Measurements from ENCODE around the gene KRTAP10-8.
"Not testable (repeated sequence)": the region's sequence is repeated elsewhere in the genome, so short reads cannot be mapped to it uniquely, and the experiment has no call there.

The KRTAP10-8 gene

DNA sequence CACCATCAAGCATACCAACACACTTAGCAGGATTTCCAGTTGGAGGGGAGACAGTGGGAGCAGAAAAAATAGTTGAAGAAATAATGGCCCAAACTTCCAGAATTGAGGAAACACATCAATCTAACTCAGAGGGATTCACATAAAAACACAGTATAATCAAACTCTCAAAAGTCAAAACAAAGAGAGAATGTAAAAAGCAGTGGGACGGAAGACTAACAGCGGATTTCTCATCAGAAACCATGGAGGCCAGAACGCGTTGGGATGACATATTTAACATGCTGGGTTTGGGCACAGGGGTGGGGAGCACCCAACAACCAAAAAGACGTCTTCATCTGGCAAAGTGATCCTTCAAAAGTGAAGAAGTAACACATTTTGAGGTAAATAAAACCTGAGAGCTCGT is 8.0 kb downstream of the KRTAP10-8 start:
- Mint-ChIP-seq H3K27me3 (no peaks in the 10 kb centered on the region), H3K27ac (ENCODE audit: low read depth) (peak overlapping the region; percentile 95), H3K4me3 (peak overlapping the region; percentile 67), H3K4me1 (peaks cover 68% of the 10 kb centered on the region), H3K9me3 (peaks cover 47% of the 10 kb centered on the region), H3K36me3 (ENCODE audit: insufficient read depth) (peaks cover 10% of the 10 kb centered on the region)
- no peak for ATAC-seq (replicated peaks; ENCODE audit: extremely low read depth, poor library complexity, severe bottlenecking)
- no peak for DNase-seq (ENCODE audit: low spot score in 2 of 2)

- Mint-ChIP-seq H3K9me3 (peaks cover 47% of the 10 kb centered on the region), H3K36me3 (ENCODE audit: insufficient read depth) (peaks cover 10% of the 10 kb centered on the region), H3K27ac (ENCODE audit: low read depth) (no peak overlapping the region), H3K4me1 (peaks cover 66% of the 10 kb centered on the region), H3K4me3 (no peak overlapping the region), H3K27me3 (no peaks in the 10 kb centered on the region)
- ATAC-seq (replicated peaks; ENCODE audit: extremely low read depth, poor library complexity, severe bottlenecking): no peak
- DNase-seq (ENCODE audit: low spot score in 2 of 2): no peak
Measured at GRCh38 chr21:44623575-44623974, 11.7 kb downstream of the KRTAP10-8 start.

GRCh38 chr21:44625756-44626155 is 13.9 kb downstream of the KRTAP10-8 start:
- Mint-ChIP-seq H3K4me1 (peaks cover 60% of the 10 kb centered on the region), H3K27me3 (no peaks in the 10 kb centered on the region), H3K36me3 (ENCODE audit: insufficient read depth) (peaks cover 5% of the 10 kb centered on the region), H3K4me3 (peak overlapping the region; percentile 32), H3K27ac (ENCODE audit: low read depth) (peak overlapping the region; percentile 75), H3K9me3 (peaks cover 41% of the 10 kb centered on the region)
- ATAC-seq (replicated peaks; ENCODE audit: extremely low read depth, poor library complexity, severe bottlenecking) (no peak), DNase-seq (ENCODE audit: low spot score in 2 of 2) (no peak)

DNA sequence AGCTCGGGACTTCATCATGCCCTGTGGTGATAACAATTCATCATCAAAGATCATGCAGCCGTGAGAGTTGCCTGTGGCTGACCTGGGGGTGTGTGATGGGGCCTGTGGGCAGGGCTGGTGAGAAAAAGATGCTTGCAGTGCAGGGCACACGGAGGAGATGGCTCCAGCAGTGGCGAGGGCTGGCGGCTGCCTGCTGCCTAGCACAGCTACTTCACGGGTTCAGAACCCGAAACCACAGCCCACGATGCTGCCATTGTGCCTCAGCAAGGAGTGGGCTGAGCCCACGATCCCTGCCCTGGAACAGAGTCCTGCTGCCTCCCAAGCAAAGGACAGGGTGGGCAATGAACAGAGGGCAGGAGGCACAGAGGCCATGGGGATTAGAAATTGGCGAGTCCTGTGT is 14.4 kb downstream of the KRTAP10-8 start:
- peak; percentile 94 for ATAC-seq (replicated peaks; ENCODE audit: extremely low read depth, poor library complexity, severe bottlenecking)
- Mint-ChIP-seq H3K36me3 (ENCODE audit: insufficient read depth) (peaks cover 5% of the 10 kb centered on the region), H3K27ac (ENCODE audit: low read depth) (peak overlapping the region; percentile 75), H3K9me3 (peaks cover 44% of the 10 kb centered on the region), H3K27me3 (no peaks in the 10 kb centered on the region), H3K4me3 (peak overlapping the region; percentile 32), H3K4me1 (peaks cover 63% of the 10 kb centered on the region)
- DNase-seq (ENCODE audit: low spot score in 2 of 2): peak in 1 of 2 donors; percentile 41

DNA sequence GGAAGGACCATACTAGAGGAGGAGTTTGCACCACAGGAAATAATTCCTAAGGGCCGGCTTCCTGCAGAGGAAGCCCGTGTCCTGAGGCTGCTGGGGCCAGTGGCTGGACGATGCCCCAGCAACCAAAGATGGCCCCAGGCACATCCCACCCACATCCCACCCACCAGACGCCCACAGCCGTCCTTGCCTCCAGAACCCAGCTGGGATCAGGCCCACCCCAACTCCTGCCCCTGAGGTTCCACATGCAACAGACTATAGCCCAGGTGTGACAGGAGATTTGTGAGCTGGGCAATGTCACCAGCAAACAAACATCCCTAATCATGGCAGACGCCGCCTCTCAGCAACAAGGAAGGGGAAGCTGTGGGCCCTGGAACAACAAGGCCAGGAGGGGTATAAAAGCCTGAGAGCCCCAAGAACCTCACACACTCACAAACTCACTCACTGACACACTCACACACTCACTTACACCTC is 14.8 kb downstream of the KRTAP10-8 start, which contains the start of gene KRTAP10-9:
Gene KRTAP10-9 (plus strand): TSS at position 421 of the 471 bp plus-strand sequence. CDS start 79 bp downstream, outside the sequence.
- peak within 1 kb of the TSS; percentile 91 for H3K27ac Mint-ChIP-seq (ENCODE audit: low read depth)
- no peaks in the 10 kb centered on the region for H3K27me3 Mint-ChIP-seq
- peaks cover 5% of the 10 kb centered on the region for H3K36me3 Mint-ChIP-seq (ENCODE audit: insufficient read depth)
- ATAC-seq (replicated peaks; ENCODE audit: extremely low read depth, poor library complexity, severe bottlenecking) (no peak), DNase-seq (ENCODE audit: low spot score in 2 of 2) (no peak)
- peaks cover 49% of the 10 kb centered on the region for H3K9me3 Mint-ChIP-seq
- H3K4me1 Mint-ChIP-seq: peaks cover 64% of the 10 kb centered on the region
- peak within 1 kb of the TSS; percentile 32 for H3K4me3 Mint-ChIP-seq

- peaks cover 52% of the 10 kb centered on the region for H3K9me3 Mint-ChIP-seq
- not testable (repeated sequence) for H3K36me3 Mint-ChIP-seq (ENCODE audit: insufficient read depth); DNase-seq (ENCODE audit: low spot score in 2 of 2); H3K27me3 Mint-ChIP-seq; ATAC-seq (replicated peaks; ENCODE audit: extremely low read depth, poor library complexity, severe bottlenecking)
- peak overlapping the region; percentile 9 for H3K4me3 Mint-ChIP-seq
- peak overlapping the region; percentile 91 for H3K27ac Mint-ChIP-seq (ENCODE audit: low read depth)
- H3K4me1 Mint-ChIP-seq: peaks cover 64% of the 10 kb centered on the region
Measured at GRCh38 chr21:44627181-44627822, 15.4 kb downstream of the KRTAP10-8 start.

- peaks cover 47% of the 10 kb centered on the region for H3K9me3 Mint-ChIP-seq
- H3K36me3 Mint-ChIP-seq (ENCODE audit: insufficient read depth); H3K4me3 Mint-ChIP-seq; H3K27me3 Mint-ChIP-seq; DNase-seq (ENCODE audit: low spot score in 2 of 2); ATAC-seq (replicated peaks; ENCODE audit: extremely low read depth, poor library complexity, severe bottlenecking): not testable (repeated sequence)
- H3K27ac Mint-ChIP-seq (ENCODE audit: low read depth): peak overlapping the region; percentile 91
- H3K4me1 Mint-ChIP-seq: peaks cover 64% of the 10 kb centered on the region
Measured at GRCh38 chr21:44627831-44628233, 16.0 kb downstream of the KRTAP10-8 start.

- Mint-ChIP-seq H3K27me3 (no peaks in the 10 kb centered on the region), H3K36me3 (ENCODE audit: insufficient read depth) (peaks cover 4% of the 10 kb centered on the region), H3K4me3 (peak overlapping the region; percentile 19), H3K27ac (ENCODE audit: low read depth) (peak overlapping the region; percentile 83), H3K4me1 (peaks cover 57% of the 10 kb centered on the region), H3K9me3 (peaks cover 43% of the 10 kb centered on the region)
- ATAC-seq (replicated peaks; ENCODE audit: extremely low read depth, poor library complexity, severe bottlenecking): no peak
- no peak for DNase-seq (ENCODE audit: low spot score in 2 of 2)
Measured at GRCh38 chr21:44628707-44629391, 17.0 kb downstream of the KRTAP10-8 start.

- H3K4me1 Mint-ChIP-seq: peaks cover 45% of the 10 kb centered on the region
- peak overlapping the region; percentile 19 for H3K4me3 Mint-ChIP-seq
- DNase-seq (ENCODE audit: low spot score in 2 of 2): no peak
- ATAC-seq (replicated peaks; ENCODE audit: extremely low read depth, poor library complexity, severe bottlenecking): no peak
- H3K27ac Mint-ChIP-seq (ENCODE audit: low read depth): peak overlapping the region; percentile 83
- peaks cover 34% of the 10 kb centered on the region for H3K9me3 Mint-ChIP-seq
- H3K27me3 Mint-ChIP-seq: no peaks in the 10 kb centered on the region
- peaks cover 5% of the 10 kb centered on the region for H3K36me3 Mint-ChIP-seq (ENCODE audit: insufficient read depth)
Measured at GRCh38 chr21:44630440-44630839, 18.6 kb downstream of the KRTAP10-8 start.

DNA sequence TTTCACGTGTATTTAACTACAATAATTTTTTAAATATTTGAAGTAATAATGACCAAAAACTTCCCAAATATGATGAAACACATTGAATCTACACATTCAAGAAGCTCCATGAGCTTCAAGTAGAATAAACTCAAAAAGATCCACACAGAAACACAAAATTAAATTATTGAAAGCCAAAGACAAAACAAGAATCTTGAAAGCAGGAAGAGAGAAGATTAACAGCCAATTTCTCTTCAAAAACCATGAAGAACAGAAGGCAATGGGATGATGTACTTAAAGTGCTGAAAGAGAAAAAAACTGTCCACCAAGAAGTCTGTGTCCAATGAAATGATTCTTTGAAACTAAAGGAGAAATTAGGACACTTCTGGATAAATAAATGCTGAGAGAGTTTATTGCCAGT is 20.2 kb downstream of the KRTAP10-8 start:
- Mint-ChIP-seq H3K36me3 (ENCODE audit: insufficient read depth) (peaks cover 5% of the 10 kb centered on the region), H3K4me3 (no peak overlapping the region), H3K9me3 (peaks cover 34% of the 10 kb centered on the region), H3K4me1 (peaks cover 30% of the 10 kb centered on the region), H3K27me3 (no peaks in the 10 kb centered on the region), H3K27ac (ENCODE audit: low read depth) (peak overlapping the region; percentile 83)
- ATAC-seq (replicated peaks; ENCODE audit: extremely low read depth, poor library complexity, severe bottlenecking): no peak
- DNase-seq (ENCODE audit: low spot score in 2 of 2): no peak

GRCh38 chr21:44636209-44637017 is 24.5 kb downstream of the KRTAP10-8 start:
- peaks cover 21% of the 10 kb centered on the region for H3K9me3 Mint-ChIP-seq
- H3K27ac Mint-ChIP-seq (ENCODE audit: low read depth): no peak overlapping the region
- peaks cover 6% of the 10 kb centered on the region for H3K4me1 Mint-ChIP-seq
- H3K27me3 Mint-ChIP-seq: no peaks in the 10 kb centered on the region
- DNase-seq (ENCODE audit: low spot score in 2 of 2) (peak in 1 of 2 donors; percentile 12), ATAC-seq (replicated peaks; ENCODE audit: extremely low read depth, poor library complexity, severe bottlenecking) (no peak)
- H3K4me3 Mint-ChIP-seq: no peak overlapping the region
- peaks cover 2% of the 10 kb centered on the region for H3K36me3 Mint-ChIP-seq (ENCODE audit: insufficient read depth)

DNA sequence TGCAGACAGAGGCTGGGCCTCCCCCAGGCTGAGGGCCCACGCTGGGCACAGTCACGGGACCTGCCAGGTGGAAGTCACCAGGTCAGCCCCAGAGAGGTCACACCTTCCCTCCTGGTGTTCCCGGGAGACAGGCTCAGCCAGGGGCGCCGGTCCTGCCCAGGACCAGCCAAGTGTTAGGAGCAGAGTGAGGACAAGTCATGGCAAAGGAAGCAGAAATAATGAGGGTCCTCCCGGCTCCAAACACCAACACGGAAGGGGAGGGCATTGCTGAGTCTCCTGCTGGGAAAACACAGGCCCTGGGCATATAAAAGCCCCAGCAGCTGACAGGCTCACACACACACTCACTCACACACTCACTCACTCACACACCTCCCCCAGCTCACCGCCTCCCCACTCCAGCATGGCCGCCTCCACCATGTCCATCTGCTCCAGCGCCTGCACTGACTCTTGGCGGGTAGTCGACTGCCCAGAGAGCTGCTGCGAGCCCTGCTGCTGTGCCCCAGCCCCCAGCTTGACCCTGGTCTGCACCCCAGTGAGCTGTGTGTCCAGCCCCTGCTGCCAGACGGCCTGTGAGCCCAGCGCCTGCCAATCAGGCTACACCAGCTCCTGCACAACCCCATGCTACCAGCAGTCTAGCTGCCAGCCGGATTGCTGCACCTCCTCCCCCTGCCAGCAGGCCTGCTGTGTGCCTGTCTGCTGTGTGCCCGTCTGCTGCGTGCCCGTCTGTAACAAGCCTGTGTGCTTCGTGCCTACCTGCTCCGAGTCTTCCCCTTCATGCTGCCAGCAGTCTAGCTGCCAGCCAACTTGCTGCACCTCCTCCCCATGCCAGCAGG is 25.4 kb downstream of the KRTAP10-8 start, which contains the start of gene KRTAP10-10:
Gene KRTAP10-10 (plus strand): TSS at position 339 of the 833 bp plus-strand sequence. CDS start 62 bp downstream, at position 401.
- Mint-ChIP-seq H3K36me3 (ENCODE audit: insufficient read depth) (peaks cover 2% of the 10 kb centered on the region), H3K9me3 (peaks cover 14% of the 10 kb centered on the region), H3K27ac (ENCODE audit: low read depth) (no peak within 1 kb of the TSS), H3K4me3 (no peak within 1 kb of the TSS), H3K4me1 (peaks cover 6% of the 10 kb centered on the region), H3K27me3 (no peaks in the 10 kb centered on the region)
- ATAC-seq (replicated peaks; ENCODE audit: extremely low read depth, poor library complexity, severe bottlenecking): no peak
- peak in 1 of 2 donors; percentile 9 for DNase-seq (ENCODE audit: low spot score in 2 of 2)

All from central memory CD8-positive, alpha-beta T cell (primary cell).